DMS79 (cell line): ENCODE measurements around the gene CDK2AP2.
"Not testable (repeated sequence)": the region's sequence is repeated elsewhere in the genome, so short reads cannot be mapped to it uniquely, and the experiment has no call there.

ENCODE experiments used
- DNase-seq: peaks from one replicate; lab custom pipeline; 2025; lab: John Stamatoyannopoulos, UW

Gene CDK2AP2

GRCh38 chr11:67489885-67490726, 17.9 kb downstream of the CDK2AP2 start:
- DNase-seq: no peak

- no peak for DNase-seq
These were observed 18.6 kb downstream of the CDK2AP2 start for GRCh38 chr11:67489203-67489884.

- no peak for DNase-seq
These were observed 21.3 kb downstream of the CDK2AP2 start for GRCh38 chr11:67486481-67487195.

GRCh38 chr11:67485873-67486361, 22.0 kb downstream of the CDK2AP2 start:
- DNase-seq: not testable (repeated sequence)

- no peak for DNase-seq
These were observed 23.1 kb downstream of the CDK2AP2 start for GRCh38 chr11:67484847-67485311.

GRCh38 chr11:67483831-67484665, 23.9 kb downstream of the CDK2AP2 start:
- DNase-seq: no peak

GRCh38 chr11:67482827-67483798, 24.8 kb downstream of the CDK2AP2 start, which contains the start of gene AIP:
TSS of gene AIP (plus strand) at chr11:67483026. CDS start at chr11:67483159, 133 bp downstream.
- peak; percentile 95 for DNase-seq

- no peak for DNase-seq
These were observed 25.6 kb downstream of the CDK2AP2 start for GRCh38 chr11:67482275-67482826.

- DNase-seq: not testable (repeated sequence)
These were observed 30.5 kb downstream of the CDK2AP2 start for GRCh38 chr11:67477344-67478050.

- DNase-seq: not testable (repeated sequence)
These were observed 31.3 kb downstream of the CDK2AP2 start for GRCh38 chr11:67476692-67477091.

- DNase-seq: no peak
These were observed 35.1 kb downstream of the CDK2AP2 start for GRCh38 chr11:67472882-67473281.

- DNase-seq: no peak
These were observed 37.5 kb downstream of the CDK2AP2 start for GRCh38 chr11:67470337-67471002.

GRCh38 chr11:67469508-67469811, 38.5 kb downstream of the CDK2AP2 start:
- no peak for DNase-seq

- DNase-seq: peak; percentile 79
These were observed 39.0 kb downstream of the CDK2AP2 start, which contains the start of gene TMEM134 for GRCh38 chr11:67468759-67469507. TSS of gene TMEM134 (minus strand) at chr11:67469251. CDS start at chr11:67469192, 59 bp downstream.

GRCh38 chr11:67468456-67468758, 39.6 kb downstream of the CDK2AP2 start:
- no peak for DNase-seq

GRCh38 chr11:67468056-67468455, 39.9 kb downstream of the CDK2AP2 start:
- peak; percentile 19 for DNase-seq

GRCh38 chr11:67466962-67467771, 40.8 kb downstream of the CDK2AP2 start:
- DNase-seq: no peak
